NCI-H526 (cell line): ENCODE data around the gene PIWIL4.

Source experiments
- DNase-seq, 2 experiments: peaks; one replicate each; lab custom pipeline; 2025; lab: John Stamatoyannopoulos, UW

Gene PIWIL4

DNA sequence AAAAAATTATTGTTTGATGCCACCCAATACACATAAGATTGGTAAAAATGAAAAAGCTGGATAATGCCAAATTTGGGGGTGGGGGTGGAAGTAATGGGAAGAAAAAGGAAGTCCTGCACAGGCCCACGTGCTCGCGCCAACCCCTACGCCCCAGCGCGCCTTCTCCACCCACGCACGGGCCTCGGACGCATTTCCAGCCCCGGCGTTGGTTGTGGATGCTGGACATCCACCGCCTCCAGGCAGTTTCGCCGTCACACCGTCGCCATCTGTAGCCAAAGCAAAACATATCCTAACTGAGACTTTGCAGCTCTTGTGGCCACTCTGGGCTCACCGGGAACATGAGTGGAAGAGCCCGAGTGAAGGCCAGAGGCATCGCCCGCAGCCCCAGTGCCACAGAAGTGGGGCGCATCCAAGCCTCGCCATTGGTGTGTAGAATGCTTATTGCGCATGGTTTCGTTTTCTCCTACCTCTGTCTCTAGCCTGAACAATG lies at the start of gene PIWIL4:
TSS of gene PIWIL4 (plus strand) at position 188 of the 490 bp plus-strand sequence. CDS start at position 339, 151 bp downstream.
- no peak for DNase-seq

DNA sequence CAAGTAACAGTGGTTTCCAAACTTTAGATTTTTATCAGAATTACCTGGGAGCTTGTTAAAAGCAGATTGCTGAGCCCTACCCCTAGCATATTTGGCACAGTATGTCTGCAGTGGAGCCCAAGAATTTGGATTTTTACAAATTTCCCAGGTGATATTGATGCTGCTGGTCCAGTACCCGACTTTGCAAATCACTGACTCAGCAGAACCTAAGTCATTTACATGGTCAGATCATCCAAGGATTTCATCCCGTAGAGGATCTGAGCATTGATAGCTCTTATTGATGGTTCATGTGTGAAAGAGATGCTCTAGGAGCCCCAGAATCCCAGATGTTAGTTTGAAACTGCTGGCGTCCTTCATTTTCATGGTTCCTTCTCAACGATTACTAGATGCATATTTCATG lies 48.9 kb upstream of the PIWIL4 start:
- no peak for DNase-seq

DNA sequence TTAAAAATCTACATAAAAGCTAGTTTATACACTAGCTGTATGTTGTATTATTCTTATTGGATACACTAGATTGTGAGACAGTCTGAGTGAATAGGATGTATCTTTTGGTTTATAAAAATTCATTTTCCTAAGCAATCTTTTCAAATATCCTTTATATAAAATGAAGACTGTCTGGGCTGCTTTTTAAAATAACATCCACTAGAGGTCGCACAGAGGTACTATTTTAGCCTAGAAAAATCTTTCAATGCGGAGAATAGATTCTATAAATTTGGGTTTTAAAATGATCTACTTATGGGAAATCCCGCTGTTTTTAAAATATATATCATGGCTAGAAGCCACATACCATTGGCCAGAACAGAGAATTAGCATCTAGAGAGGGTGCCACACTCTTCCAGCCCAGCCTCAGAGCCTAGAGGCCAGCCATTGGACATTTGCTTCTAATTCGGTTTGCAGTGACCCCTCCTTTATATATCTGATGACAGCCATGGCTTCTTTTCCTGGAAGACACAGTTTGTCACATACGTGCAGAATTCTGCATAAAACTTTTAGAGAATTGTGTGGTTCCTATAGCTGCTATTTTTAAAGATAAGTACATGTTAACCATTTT lies 47.6 kb upstream of the PIWIL4 start:
- DNase-seq = peak in 1 of 2 experiments; percentile 62

DNA sequence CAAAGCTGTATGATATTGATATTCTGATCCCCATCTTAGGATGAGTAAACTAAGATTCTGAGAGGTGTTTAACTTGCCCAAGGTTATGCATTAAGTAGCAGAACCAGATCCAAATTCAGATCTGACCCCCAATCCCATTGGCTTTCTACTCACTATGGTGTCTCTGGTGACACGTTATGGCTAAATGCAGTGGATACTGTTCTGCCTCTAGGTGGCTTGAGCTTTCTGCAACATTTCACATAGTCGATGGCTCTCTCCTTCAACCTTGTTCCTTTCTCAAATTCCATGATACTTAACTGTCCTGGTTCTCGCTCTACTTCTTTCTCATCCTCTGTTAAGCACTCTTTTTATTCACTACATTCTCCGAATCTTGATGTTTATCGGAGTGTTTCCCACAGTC lies 45.5 kb upstream of the PIWIL4 start:
- peak in 1 of 2 experiments; percentile 40 for DNase-seq

DNA sequence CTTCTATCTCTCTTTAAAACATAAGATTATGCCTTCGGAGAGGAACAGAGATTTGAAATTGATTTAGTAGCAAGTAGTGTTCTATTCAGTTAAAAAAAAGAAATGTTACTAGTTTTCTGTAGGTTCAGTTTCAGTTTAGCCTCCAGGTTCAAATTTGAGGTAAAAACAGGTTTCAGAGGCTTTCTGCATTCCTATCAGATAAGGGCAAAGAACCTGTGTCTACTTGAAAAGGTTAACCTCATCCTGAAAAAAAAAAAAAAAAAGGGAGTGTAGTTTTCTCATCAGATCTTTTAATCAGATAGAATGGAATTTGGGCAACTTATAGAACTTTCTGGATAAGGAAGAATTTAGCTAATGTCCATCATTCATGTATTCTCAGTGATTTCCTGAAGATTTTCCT lies 42.8 kb upstream of the PIWIL4 start:
- no peak for DNase-seq

DNA sequence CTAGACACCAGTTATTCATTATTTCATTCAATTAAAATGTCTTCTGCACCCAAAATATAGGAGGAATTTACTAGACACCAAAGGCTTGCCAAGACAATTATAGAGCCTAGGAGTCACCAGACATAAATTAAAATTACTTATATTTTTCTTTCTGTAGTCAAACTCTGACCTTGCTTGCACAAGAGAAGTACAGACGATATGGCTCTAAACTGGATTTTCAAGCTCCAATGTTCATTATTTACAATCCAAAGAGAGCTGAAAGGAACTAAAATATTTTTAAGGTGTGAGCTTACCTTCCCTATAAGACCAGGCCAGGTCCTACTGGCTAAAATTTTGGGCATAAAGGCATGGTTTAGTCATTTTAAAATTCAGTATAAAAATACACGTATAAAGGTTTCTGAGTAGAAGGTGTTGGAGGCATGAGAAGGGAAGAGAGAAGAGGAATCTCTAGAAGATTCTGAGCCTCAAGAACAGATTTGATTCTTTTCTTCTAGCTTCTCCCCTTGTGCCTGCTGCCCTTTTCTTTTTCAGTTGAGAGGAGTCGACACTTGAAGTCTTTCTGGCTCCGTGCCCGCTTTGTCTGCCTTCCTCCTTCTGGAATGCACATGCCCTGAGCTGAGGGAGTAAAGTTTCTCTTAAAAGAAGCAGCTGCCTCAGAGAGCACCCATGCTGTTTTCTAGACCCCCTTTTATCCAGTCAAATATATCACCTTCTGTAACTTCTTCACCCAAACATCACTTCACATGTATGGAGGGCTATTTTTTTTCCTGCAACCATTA lies 41.4 kb upstream of the PIWIL4 start:
- DNase-seq = no peak

DNA sequence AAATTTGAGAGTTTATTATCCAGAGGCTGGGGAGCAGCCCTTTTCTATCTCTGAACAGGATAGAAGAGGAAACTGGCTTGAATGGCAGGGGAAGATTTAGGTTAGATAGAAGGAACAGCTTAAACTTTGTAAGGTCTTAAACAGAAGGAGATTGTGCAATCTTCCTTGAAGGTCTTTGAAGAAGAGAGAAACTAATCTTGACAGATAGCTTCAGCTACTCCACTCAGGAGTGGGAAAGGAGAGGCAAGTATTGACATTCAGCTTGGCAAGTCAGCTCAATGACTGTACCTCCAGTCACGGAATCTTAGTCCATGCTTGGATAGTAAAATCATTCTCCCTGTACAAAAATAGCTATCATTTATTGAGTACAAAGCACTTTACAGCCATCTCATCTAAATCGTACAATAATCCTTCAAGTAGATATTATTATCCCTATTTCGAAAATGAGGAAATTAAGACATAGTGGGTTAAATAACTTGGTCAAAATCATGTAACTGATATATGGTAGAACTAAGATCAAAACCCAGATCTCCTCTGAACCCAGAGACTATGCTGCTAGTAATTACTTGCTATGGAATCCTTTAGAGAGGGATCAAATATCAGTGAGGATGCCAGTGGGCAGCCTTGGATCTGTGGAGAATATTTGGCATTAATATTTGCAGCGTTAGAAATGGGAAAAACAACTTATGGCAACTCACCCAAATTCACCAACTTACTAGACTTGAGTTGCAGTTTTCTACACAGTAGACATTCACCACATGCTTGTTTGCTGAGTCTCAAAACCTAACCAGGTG lies 40.3 kb upstream of the PIWIL4 start:
- no peak for DNase-seq

DNA sequence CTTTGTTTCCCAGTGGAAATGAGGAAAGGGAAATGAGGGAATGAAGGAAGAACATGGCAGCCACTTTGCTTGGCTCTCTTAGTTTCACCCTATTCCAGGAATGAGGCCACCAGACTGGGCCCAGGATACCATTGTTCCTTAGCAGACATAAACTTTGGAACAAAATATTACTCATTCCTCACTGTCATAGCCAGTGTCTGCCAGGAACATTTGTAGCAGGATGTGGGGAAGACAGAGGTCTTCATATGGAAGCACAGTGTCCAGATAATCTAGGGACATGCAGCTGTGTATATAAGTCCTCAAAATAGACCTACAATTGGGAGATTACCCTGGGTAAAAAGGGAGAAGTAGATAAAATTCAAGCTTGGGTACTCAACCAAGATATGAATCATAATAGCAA lies 38.6 kb upstream of the PIWIL4 start:
- no peak for DNase-seq

DNA sequence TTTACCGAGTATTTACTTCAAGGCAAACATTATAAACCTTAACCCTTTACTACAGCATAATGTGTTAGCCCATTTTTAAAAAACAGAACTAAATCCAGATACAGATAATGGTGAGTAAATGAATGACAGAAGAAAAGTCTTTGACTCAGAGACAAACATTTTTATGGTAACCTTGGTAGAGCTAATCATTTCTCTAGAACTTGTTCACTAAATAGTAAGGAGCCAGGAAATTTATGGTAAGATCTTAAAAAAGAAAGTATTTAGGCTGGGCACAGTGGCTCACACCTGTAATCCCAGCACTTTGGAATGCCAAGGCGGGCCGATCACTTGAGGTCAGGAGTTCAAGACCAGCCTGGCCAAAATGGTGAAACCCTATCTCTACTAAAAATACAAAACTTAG lies 35.0 kb upstream of the PIWIL4 start:
- DNase-seq = no peak

DNA sequence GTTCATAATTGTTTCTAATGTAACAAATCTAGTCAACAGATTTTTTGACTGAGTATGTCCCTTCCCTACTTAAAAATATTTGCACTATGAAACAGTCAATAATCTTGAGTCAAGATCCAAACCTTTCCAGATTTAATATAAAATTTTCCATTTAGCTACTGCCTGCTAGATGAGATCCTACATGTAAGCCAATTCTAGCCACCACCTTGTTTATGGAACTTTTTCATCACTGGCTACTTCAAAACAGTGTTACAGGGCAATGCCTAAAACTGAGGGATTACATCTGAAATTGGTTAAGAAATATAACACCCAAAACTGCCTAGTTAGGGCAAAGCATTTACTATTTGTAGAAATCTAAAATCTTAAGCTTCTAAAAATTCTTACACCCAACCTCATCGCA lies 34.0 kb upstream of the PIWIL4 start:
- DNase-seq = no peak

DNA sequence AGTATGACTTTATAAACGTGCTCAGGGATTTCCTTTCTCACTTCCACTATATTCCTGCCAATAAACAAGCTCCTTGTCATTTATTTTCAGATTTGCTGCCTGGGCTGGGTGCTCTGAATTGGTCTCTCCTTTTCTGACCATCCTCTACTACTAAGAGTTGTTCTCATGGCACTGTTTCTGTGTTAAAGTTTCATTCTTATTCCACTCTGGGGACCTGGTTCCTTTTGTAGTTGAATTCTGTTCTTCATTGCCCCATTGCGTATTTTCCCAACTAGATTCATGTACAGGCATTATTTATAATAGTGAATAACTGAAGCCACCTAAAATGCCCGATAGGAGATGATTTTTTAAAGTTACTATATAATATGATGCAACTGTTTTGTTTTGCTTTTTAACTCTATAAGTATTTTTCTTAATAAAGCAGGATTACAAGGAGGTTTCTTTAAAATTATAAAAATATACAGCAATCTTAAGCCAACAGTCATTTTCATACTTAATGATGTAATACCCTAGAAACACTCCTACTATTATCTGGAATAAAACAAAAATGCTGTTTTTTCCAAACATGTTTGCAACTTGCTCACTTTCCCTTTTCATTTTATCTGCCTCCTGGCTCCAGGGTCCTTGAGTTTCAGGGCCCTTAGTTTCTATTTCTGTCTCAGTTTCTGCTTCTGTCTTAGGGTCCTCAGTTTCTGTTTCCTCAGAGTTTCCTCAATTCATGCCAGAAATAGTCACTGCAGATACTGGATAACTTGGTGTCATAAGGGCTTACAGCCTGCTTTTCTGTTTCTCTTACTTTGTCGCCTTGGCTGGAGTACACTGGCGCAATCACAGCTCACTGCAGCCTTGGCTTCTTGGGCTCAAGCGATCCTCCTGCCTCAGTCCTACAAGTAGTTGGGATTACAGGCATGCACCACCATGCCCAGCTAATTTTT lies 33.2 kb upstream of the PIWIL4 start:
- no peak for DNase-seq

DNA sequence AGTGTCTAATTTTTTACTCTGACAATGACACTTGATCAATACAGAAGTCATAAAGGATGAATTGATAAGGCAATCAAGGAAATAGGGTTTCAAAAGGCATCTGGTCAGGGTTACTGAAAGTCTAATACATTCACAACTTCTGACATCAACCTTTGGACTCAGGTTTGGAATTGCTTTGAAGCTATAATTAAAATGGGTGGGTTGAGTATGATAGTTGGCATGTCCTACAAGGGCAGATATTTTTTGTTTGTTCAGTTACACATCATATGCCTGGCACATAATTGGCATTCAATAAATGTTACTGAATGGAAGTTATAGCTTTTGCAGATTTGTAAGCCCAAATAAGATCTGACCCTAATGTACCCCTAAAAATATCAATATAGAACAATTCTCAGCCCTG lies 30.8 kb upstream of the PIWIL4 start:
- no peak for DNase-seq

DNA sequence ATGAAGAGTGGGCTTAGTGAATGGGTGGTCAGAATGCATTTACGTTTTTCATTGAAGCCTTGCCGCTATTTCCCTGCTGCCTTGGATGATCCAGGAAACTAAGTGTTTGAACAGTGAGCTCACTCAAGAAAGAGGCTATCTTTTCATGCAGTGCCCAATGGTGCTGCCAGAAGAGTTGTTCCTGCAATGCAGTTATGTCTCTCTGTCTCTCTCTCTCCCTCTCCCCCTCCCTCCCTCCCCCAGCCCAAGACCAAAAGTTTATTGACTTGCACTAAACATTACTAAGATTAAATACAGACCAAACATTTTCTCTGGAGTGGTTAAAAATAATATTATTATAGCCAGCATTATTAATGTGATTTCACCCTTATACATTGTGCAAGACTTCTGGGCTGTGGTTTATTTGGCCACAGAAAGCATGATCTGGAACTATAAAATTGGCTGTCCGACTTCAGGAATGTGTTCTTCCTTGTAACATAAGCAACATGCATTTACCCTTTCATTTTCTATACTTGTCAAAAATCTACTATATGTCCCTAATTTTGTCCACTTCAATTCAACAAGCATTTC lies 30.1 kb upstream of the PIWIL4 start:
- DNase-seq = no peak

DNA sequence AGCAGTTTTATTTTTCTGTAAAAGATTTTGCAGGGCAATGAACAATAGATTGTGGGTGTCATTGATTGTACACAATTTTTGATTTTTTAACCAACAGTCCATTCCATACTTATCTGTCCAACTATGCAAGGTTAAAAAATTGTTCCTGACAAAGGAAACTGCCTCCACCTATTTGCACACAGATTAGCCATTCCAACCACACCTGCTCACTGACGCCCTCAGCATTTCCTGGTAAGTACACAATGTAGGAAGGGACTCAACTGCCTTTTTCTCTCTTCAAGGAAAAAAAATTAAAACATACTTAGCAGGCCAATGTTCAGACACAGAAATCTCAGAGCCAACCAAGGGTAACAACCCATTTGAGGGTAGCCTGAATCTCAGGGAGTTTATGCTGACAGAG lies 27.7 kb upstream of the PIWIL4 start:
- DNase-seq = peak in 1 of 2 experiments; percentile 15

DNA sequence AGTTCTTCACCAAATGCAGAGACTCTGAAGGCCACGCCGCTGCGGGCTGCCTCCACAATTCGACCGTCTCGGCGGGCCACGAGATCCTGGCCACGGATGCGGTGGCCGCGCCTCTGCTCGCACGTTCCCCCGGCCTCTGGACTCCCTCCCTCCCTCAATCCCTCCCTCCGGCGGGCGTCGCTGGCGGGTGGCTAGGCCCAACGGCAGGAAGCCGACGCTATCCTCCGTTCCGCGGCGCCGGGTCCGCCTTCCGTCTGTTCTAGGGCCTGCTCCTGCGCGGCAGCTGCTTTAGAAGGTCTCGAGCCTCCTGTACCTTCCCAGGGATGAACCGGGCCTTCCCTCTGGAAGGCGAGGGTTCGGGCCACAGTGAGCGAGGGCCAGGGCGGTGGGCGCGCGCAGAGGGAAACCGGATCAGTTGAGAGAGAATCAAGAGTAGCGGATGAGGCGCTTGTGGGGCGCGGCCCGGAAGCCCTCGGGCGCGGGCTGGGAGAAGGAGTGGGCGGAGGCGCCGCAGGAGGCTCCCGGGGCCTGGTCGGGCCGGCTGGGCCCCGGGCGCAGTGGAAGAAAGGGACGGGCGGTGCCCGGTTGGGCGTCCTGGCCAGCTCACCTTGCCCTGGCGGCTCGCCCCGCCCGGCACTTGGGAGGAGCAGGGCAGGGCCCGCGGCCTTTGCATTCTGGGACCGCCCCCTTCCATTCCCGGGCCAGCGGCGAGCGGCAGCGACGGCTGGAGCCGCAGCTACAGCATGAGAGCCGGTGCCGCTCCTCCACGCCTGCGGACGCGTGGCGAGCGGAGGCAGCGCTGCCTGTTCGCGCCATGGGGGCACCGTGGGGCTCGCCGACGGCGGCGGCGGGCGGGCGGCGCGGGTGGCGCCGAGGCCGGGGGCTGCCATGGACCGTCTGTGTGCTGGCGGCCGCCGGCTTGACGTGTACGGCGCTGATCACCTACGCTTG lies 23.2 kb upstream of the PIWIL4 start, which contains the start of gene FUT4:
TSS of gene FUT4 (plus strand) at position 227 of the 951 bp plus-strand sequence. CDS start at position 440, 213 bp downstream.
- DNase-seq = peak; percentile 78 to 97

DNA sequence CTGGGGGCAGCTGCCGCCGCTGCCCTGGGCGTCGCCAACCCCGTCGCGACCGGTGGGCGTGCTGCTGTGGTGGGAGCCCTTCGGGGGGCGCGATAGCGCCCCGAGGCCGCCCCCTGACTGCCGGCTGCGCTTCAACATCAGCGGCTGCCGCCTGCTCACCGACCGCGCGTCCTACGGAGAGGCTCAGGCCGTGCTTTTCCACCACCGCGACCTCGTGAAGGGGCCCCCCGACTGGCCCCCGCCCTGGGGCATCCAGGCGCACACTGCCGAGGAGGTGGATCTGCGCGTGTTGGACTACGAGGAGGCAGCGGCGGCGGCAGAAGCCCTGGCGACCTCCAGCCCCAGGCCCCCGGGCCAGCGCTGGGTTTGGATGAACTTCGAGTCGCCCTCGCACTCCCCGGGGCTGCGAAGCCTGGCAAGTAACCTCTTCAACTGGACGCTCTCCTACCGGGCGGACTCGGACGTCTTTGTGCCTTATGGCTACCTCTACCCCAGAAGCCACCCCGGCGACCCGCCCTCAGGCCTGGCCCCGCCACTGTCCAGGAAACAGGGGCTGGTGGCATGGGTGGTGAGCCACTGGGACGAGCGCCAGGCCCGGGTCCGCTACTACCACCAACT lies 22.4 kb upstream of the PIWIL4 start:
- DNase-seq = peak in 1 of 2 experiments; percentile 73

DNA sequence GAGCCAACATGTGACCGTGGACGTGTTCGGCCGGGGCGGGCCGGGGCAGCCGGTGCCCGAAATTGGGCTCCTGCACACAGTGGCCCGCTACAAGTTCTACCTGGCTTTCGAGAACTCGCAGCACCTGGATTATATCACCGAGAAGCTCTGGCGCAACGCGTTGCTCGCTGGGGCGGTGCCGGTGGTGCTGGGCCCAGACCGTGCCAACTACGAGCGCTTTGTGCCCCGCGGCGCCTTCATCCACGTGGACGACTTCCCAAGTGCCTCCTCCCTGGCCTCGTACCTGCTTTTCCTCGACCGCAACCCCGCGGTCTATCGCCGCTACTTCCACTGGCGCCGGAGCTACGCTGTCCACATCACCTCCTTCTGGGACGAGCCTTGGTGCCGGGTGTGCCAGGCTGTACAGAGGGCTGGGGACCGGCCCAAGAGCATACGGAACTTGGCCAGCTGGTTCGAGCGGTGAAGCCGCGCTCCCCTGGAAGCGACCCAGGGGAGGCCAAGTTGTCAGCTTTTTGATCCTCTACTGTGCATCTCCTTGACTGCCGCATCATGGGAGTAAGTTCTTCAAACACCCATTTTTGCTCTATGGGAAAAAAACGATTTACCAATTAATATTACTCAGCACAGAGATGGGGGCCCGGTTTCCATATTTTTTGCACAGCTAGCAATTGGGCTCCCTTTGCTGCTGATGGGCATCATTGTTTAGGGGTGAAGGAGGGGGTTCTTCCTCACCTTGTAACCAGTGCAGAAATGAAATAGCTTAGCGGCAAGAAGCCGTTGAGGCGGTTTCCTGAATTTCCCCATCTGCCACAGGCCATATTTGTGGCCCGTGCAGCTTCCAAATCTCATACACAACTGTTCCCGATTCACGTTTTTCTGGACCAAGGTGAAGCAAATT lies 21.7 kb upstream of the PIWIL4 start:
- no peak for DNase-seq

DNA sequence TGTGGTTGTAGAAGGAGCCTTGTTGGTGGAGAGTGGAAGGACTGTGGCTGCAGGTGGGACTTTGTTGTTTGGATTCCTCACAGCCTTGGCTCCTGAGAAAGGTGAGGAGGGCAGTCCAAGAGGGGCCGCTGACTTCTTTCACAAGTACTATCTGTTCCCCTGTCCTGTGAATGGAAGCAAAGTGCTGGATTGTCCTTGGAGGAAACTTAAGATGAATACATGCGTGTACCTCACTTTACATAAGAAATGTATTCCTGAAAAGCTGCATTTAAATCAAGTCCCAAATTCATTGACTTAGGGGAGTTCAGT lies 21.1 kb upstream of the PIWIL4 start:
- DNase-seq = peak in 1 of 2 experiments; percentile 15

DNA sequence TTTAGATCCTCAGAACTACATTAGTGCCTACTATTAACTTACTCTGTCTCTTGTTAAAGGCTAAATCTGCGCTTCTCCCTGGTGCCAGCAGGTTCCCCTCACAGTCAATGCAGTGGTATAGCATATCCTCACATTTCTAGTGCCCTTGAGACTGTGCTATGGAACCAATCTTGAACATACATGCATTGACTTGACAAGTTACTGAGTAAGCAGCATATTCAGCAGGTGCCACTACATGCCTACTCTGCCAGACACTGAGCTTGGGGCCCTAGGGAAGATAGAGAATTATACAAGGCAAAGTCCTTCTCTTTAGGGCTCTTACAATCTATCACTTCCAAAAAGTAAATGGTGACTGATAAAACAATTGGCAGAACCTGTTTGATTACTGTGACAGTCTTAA lies 20.3 kb upstream of the PIWIL4 start:
- DNase-seq = peak in 1 of 2 experiments; percentile 21
